CD14-positive monocyte (primary cell): ENCODE measurements around the gene HSPH1. TPM values are rescaled to one million over a fixed set of nuclear protein-coding genes. Genes with fewer than 3 reads are reported as not detected.

ENCODE experiments used
- DNase-seq, 3 donors: peaks; one replicate each; pipeline ENCODE4 v3.0.0-alpha.2; 2011 to 2022
- H2AFZ ChIP-seq: 2 replicates; pipeline ENCODE4 v1.6.0; 2012; ENCODE audit warnings: mild to moderate bottlenecking, low read depth, low read length, inconsistent platforms; ENCODE audit not compliant: insufficient read depth, poor library complexity, severe bottlenecking
- H3K27ac ChIP-seq, 2 donors: 1 replicate in 1 of 2; 2 replicates in 1 of 2; pipeline ENCODE4 v1.5.1; 2012 to 2013; ENCODE audit warnings: low read length in 2 of 2, control low read depth in 1 of 2, inconsistent platforms in 1 of 2, low read depth in 1 of 2, mild to moderate bottlenecking in 1 of 2
- H3K27me3 ChIP-seq, 2 donors: one replicate each; pipeline versions ENCODE4 v1.6.0 to v1.6.1; 2011 to 2013; ENCODE audit warnings: low read length in 2 of 2; ENCODE audit not compliant: control insufficient read depth in 2 of 2, insufficient read depth in 2 of 2
- H3K36me3 ChIP-seq, 2 donors: replicated peaks in 1 of 2; 1 replicate in 1 of 2; 2 replicates in 1 of 2; pipeline versions ENCODE4 v1.5.1 to v1.6.1; 2012 to 2013; ENCODE audit warnings: low read length in 2 of 2, control low read depth in 1 of 2, inconsistent platforms in 1 of 2, mild to moderate bottlenecking in 1 of 2; ENCODE audit not compliant: insufficient read depth in 2 of 2, control insufficient read depth in 1 of 2
- H3K4me1 ChIP-seq, 2 donors: 1 replicate in 1 of 2; 2 replicates in 1 of 2; pipeline versions ENCODE4 v1.5.1 to v1.6.1; 2012 to 2013; ENCODE audit warnings: low read length in 2 of 2, control low read depth in 1 of 2, inconsistent platforms in 1 of 2, mild to moderate bottlenecking in 1 of 2, moderate library complexity in 1 of 2; ENCODE audit not compliant: insufficient read depth in 2 of 2, control insufficient read depth in 1 of 2
- H3K4me2 ChIP-seq: replicated peaks from 2 replicates; pipeline ENCODE3; 2012; ENCODE audit warnings: low read length, moderate library complexity, mild to moderate bottlenecking; ENCODE audit not compliant: poor library complexity, severe bottlenecking; ENCODE audit errors: extremely low read depth
- H3K4me3 ChIP-seq, 3 experiments: fragments of 200-600 bp in 1 of 3; sonication (generic) in 1 of 3; replicated peaks in 1 of 3; 1 replicate in 2 of 3; 2 replicates in 1 of 3; pipeline ENCODE4 v1.5.1; 2011 to 2013; ENCODE audit warnings: low read length in 3 of 3, mild to moderate bottlenecking in 3 of 3, control low read depth in 2 of 3, low read depth in 2 of 3, inconsistent platforms in 1 of 3, moderate library complexity in 1 of 3
- H3K79me2 ChIP-seq: 2 replicates; pipeline ENCODE4 v1.6.0; 2012; ENCODE audit warnings: mild to moderate bottlenecking, control low read depth, inconsistent platforms, low read length, moderate library complexity; ENCODE audit not compliant: insufficient read depth
- H3K9ac ChIP-seq: 2 replicates; pipeline ENCODE4 v1.6.0; 2017; ENCODE audit warnings: low read length, mild to moderate bottlenecking; ENCODE audit not compliant: insufficient read depth, poor library complexity, severe bottlenecking
- H3K9me3 ChIP-seq, 2 donors: replicated peaks in 1 of 2; 1 replicate in 1 of 2; 2 replicates in 1 of 2; pipeline versions ENCODE4 v1.5.1 to v1.6.1; 2012 to 2013; ENCODE audit warnings: low read length in 2 of 2, control low read depth in 1 of 2; ENCODE audit not compliant: control insufficient read depth in 1 of 2, insufficient read depth in 1 of 2
- H4K20me1 ChIP-seq: 2 replicates; pipeline ENCODE4 v1.6.0; 2012; ENCODE audit warnings: mild to moderate bottlenecking, low read length, control low read depth, moderate library complexity; ENCODE audit not compliant: insufficient read depth
- H3K27ac Mint-ChIP-seq, 7 donors: one replicate each; pipeline ENCODE4 v1.8.0; 2020; ENCODE audit warnings: mild to moderate bottlenecking in 7 of 7, mixed read lengths in 7 of 7, moderate library complexity in 6 of 7, inconsistent platforms in 2 of 7
- H3K27me3 Mint-ChIP-seq, 3 donors: one replicate each; pipeline ENCODE4 v1.8.0; 2021 to 2022; ENCODE audit warnings: low read depth in 3 of 3, mild to moderate bottlenecking in 3 of 3, mixed read lengths in 3 of 3, moderate library complexity in 3 of 3, inconsistent platforms in 1 of 3
- H3K36me3 Mint-ChIP-seq, 2 donors: one replicate each; pipeline ENCODE4 v1.8.0; 2020; ENCODE audit warnings: mixed read lengths in 2 of 2, inconsistent platforms in 1 of 2, mild to moderate bottlenecking in 1 of 2
- H3K4me1 Mint-ChIP-seq: one replicate; pipeline ENCODE4 v1.8.0; 2020; ENCODE audit warnings: mild to moderate bottlenecking, mixed read lengths
- H3K4me3 Mint-ChIP-seq, 2 donors: one replicate each; pipeline ENCODE4 v1.8.0; 2020; ENCODE audit warnings: mild to moderate bottlenecking in 2 of 2, mixed read lengths in 2 of 2, moderate library complexity in 1 of 2
- H3K9me3 Mint-ChIP-seq, 7 donors: one replicate each; pipeline ENCODE4 v1.8.0; 2020 to 2022; ENCODE audit warnings: mixed read lengths in 7 of 7, mild to moderate bottlenecking in 6 of 7, moderate library complexity in 6 of 7, inconsistent platforms in 2 of 7
- CTCF ChIP-seq: fragments of 200-600 bp; IDR thresholded peaks from one replicate; pipeline ENCODE4 v1.8.0; 2022; ENCODE audit warnings: antibody characterized with exemption, mild to moderate bottlenecking
- WGBS: methylation state at CpG from one replicate; pipeline ENCODE4 v1.1.5; 2013; ENCODE audit warnings: missing lambda C conversion rate; ENCODE audit not compliant: insufficient coverage; 5-methylcytosine and 5-hydroxymethylcytosine counted together
- intact Hi-C, 2 donors: fragments of 100-400 bp; cut with micrococcal nuclease; formaldehyde crosslinking; loops; one replicate each; pipeline versions ENCODE4 v1.15.0 to v1.15.1; 2023
- polyA plus RNA-seq, 3 donors: library from polyadenylated mRNA; depleted of rRNA in 1 of 3; unstranded in 2 of 3; stranded (reverse) in 1 of 3; fragments of 300-500 nt in 2 of 3; fragments of >200 nt in 1 of 3; fragmentation: Illumina TruSeq in 2 of 3; gene quantifications; 1 replicate in 2 of 3; 2 replicates in 1 of 3; pipeline ENCODE4 v1.2.3, GENCODE V29; 2012 to 2021

The HSPH1 gene
- polyA plus RNA-seq, 3 donors: 7.4 to 11.3 (median 9.1) TPM

DNA sequence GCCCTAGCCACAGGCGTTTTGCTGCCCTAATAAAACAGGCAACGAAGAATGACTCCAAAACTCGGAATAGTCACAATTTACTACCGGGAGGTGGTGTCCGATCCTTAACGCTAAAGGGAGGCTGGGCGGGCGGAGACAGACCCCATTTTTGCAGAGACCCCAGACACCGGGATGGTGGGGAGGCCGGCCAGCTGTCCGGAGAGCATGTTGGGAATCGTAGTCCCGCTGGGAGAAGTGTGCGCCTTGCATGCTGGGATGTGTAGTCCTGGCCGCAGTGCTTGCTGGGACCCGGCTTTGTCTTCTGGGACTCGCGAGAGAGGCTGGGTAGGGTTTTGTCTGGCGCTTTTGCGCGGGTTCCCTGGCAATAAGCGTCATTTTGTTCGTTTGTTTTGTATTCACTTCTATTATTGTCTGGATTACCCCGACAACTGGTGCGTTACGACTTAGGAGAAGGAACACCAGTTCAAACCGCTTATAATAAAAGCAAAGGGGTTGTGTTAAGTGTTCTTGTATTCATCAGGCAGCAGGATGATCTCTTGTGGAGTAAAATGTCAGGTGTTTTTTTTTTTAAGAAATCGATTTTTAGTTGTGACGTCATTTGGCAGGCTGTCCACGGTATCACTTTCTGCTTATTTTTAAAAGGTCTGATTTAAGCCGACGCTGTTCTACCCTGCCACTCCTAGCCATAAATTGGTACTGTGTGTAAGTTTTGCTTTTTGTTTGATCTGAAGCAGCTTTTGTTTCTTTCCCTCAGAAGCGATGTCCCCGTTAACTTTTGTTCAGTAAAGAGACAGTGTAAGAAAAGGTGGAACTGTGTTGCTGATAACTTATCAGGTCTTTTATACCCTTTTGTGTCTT is 676 bp upstream of the HSPH1 start:
- peaks cover 24% of the 10 kb centered on the region for H3K4me1 Mint-ChIP-seq

More for the DNA sequence above, 676 bp upstream of the HSPH1 start:
- Histone ChIP-seq H3K4me2 (peak overlapping the region; percentile 98), H3K9ac (peak overlapping the region; percentile 59), H3K27ac (peak overlapping the region; percentile 85 to 92), H3K4me1 (peaks cover 15 to 30% of the 10 kb centered on the region in 2 donors), H3K79me2 (peaks cover 42% of the 10 kb centered on the region), H3K36me3 (peaks cover 3 to 9% of the 10 kb centered on the region in 2 donors), H3K4me3 (peak overlapping the region; percentile 72 to 98 (median 90)), H3K9me3 (no peaks in the 10 kb centered on the region), H4K20me1 (peaks cover 12% of the 10 kb centered on the region), H2AFZ (peak overlapping the region; percentile 95), H3K27me3 (no peaks in the 10 kb centered on the region)
- Mint-ChIP-seq H3K4me3 (peak overlapping the region; percentile 96 to 97), H3K9me3 (peaks cover 0 to 3% (median 0%) of the 10 kb centered on the region in 7 donors), H3K36me3 (peaks cover 11 to 14% of the 10 kb centered on the region in 2 donors), H3K27ac (peak overlapping the region; percentile 81 to 94 (median 92)), H3K27me3 (peaks cover 0 to 5% (median 0%) of the 10 kb centered on the region in 3 donors)
- intact Hi-C loops: loop anchor here (5.0 to 10.0 kb wide), 3 partner anchors 490 to 1310 kb away; partner anchors contain the start of genes KATNAL1 (in 1 of the 2) and UBL3 (in 1 of the 2)
- under 1% methylated on average over 26 of the region's 34 CpGs for WGBS
- no peak for TF ChIP-seq CTCF
- peak; percentile 94 to 95 (median 95) for DNase-seq
